ENCODE results near the gene SEL1L3. TPM values are rescaled to one million over a fixed set of nuclear protein-coding genes. Genes with fewer than 3 reads are reported as not detected.

SEL1L3 gene
- 82.3 and 120 TPM in 2 replicates for total RNA-seq

GRCh38 chr4:25862411-25863346, at the start of gene SEL1L3:
Gene SEL1L3, minus strand, starts transcription at chr4:25862988. Its CDS starts 152 bp downstream, at chr4:25862836.

Small RNA genes lying within 50 kb of the gene (small RNA-seq; reads per million reads assigned to genes)
- gene MTND4LP22, result not detected

Other genes starting within 250 kb of the SEL1L3 start
- under 0.01 TPM in 1 of 2 replicates, not detected in the other for gene SLC34A2, start 207.1 kb downstream of the SEL1L3 start, total RNA-seq
- 17.6 and 24.8 TPM in 2 replicates for gene SMIM20, start 51.2 kb upstream of the SEL1L3 start, total RNA-seq